GOT3 (cell line): ENCODE results near the gene CCDC8.
"Not testable (repeated sequence)": the region's sequence is repeated elsewhere in the genome, so short reads cannot be mapped to it uniquely, and the experiment has no call there.

Source experiments
- DNase-seq: peaks from one replicate; lab custom pipeline; 2025; ENCODE audit warnings: mixed read lengths; lab: John Stamatoyannopoulos, UW

The CCDC8 gene

GRCh38 chr19:46413262-46414031 is at the start of gene CCDC8:
CCDC8 (minus strand) TSS chr19:46413564; CDS start chr19:46412810, 754 bp downstream.
- no peak for DNase-seq

GRCh38 chr19:46461537-46461936 is 48.2 kb upstream of the CCDC8 start:
- no peak for DNase-seq

- DNase-seq, result no peak
These were observed 47.6 kb upstream of the CCDC8 start for GRCh38 chr19:46460981-46461380.

GRCh38 chr19:46460055-46460454 is 46.7 kb upstream of the CCDC8 start:
- no peak for DNase-seq

- no peak for DNase-seq
These were observed 43.6 kb upstream of the CCDC8 start for GRCh38 chr19:46456930-46457329.

- DNase-seq, result no peak
These were observed 40.9 kb upstream of the CCDC8 start for GRCh38 chr19:46454244-46454643.

- DNase-seq, result no peak
These were observed 40.3 kb upstream of the CCDC8 start for GRCh38 chr19:46453661-46454060.

- no peak for DNase-seq
These were observed 38.8 kb upstream of the CCDC8 start for GRCh38 chr19:46452186-46452585.

GRCh38 chr19:46451352-46451751 is 38.0 kb upstream of the CCDC8 start:
- no peak for DNase-seq

- no peak for DNase-seq
These were observed 37.4 kb upstream of the CCDC8 start for GRCh38 chr19:46450737-46451136.

- DNase-seq, result no peak
These were observed 35.9 kb upstream of the CCDC8 start for GRCh38 chr19:46449228-46449627.

GRCh38 chr19:46448601-46449000 is 35.2 kb upstream of the CCDC8 start:
- no peak for DNase-seq

- no peak for DNase-seq
These were observed 34.5 kb upstream of the CCDC8 start for GRCh38 chr19:46447824-46448223.

GRCh38 chr19:46447006-46447405 is 33.6 kb upstream of the CCDC8 start:
- DNase-seq, result no peak

- DNase-seq, result no peak
These were observed 32.7 kb upstream of the CCDC8 start for GRCh38 chr19:46446021-46446420.

GRCh38 chr19:46442808-46443450 is 29.6 kb upstream of the CCDC8 start:
- DNase-seq, result no peak

GRCh38 chr19:46441866-46442265 is 28.5 kb upstream of the CCDC8 start:
- no peak for DNase-seq

GRCh38 chr19:46435689-46436088 is 22.3 kb upstream of the CCDC8 start:
- not testable (repeated sequence) for DNase-seq

- DNase-seq, result no peak
These were observed 21.6 kb upstream of the CCDC8 start for GRCh38 chr19:46435009-46435408.

GRCh38 chr19:46433470-46433869 is 20.1 kb upstream of the CCDC8 start:
- DNase-seq, result not testable (repeated sequence)

- no peak for DNase-seq
These were observed 18.5 kb upstream of the CCDC8 start for GRCh38 chr19:46431824-46432223.

GRCh38 chr19:46429999-46430398 is 16.6 kb upstream of the CCDC8 start:
- no peak for DNase-seq
